ENCODE measurements around the gene SLC34A1.

SLC34A1 gene

DNA sequence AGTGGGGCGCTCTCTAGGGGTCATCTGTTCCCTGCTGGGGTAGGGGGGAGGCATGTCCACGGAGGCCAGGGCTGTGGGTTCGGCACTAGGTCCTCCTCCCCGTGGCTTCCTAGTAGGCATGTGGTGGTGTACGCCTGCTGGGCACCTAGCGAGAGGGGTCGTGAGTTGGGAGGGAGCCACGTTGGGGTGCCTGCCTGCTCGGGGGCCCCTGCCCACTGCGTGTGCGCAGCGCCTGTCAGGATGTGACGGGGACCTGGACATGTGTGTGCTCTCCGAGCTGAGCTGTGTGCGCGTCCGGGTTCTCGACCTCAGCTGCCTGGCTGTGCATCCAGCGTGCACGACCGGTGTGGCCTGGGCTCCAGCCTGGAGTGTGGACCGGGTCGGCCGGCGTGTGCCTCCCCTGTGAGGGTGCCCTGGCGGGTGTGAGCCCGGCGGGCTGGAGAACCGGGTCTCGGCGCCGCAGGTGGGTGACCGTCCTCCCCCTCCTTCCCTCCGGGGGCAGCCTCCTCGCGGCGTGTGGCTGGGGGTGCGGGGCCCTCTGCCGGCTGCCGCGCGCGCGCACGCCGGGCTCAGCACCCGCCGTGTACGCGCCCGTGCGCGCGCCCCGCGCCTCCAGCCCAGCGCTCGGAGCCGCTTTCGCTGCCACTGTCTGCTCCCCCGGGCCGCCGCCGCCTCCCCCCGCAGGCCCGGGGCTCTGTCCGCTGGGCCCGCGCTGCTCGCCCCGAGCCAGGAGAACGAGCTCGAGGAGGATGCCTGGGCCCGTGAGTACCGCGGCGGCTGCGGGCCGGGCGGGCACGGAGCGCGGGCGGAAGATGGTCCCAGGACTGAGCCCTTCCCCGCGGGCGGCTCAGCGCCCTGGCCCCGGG lies 62.2 kb downstream of the SLC34A1 start, which contains the start of gene PRR7:
PRR7 (plus strand) TSS at position 615 of the 866 bp plus-strand sequence. CDS start 8,254 bp downstream, outside the sequence.
- H3K27ac ChIP-seq (ENCODE audit: poor library complexity, severe bottlenecking) = peak within 1 kb of the TSS; percentile 83
- H3K9me3 ChIP-seq (ENCODE audit: severe bottlenecking) = no peaks in the 10 kb centered on the region
- TF ChIP-seq, protein P1, sequence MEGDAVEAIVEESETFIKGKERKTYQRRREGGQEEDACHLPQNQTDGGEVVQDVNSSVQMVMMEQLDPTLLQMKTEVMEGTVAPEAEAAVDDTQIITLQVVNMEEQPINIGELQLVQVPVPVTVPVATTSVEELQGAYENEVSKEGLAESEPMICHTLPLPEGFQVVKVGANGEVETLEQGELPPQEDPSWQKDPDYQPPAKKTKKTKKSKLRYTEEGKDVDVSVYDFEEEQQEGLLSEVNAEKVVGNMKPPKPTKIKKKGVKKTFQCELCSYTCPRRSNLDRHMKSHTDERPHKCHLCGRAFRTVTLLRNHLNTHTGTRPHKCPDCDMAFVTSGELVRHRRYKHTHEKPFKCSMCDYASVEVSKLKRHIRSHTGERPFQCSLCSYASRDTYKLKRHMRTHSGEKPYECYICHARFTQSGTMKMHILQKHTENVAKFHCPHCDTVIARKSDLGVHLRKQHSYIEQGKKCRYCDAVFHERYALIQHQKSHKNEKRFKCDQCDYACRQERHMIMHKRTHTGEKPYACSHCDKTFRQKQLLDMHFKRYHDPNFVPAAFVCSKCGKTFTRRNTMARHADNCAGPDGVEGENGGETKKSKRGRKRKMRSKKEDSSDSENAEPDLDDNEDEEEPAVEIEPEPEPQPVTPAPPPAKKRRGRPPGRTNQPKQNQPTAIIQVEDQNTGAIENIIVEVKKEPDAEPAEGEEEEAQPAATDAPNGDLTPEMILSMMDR (IDR thresholded peaks at IDR 0.05; ENCODE audit: poor library complexity, severe bottlenecking) = no peak
- DNase-seq (ENCODE audit: low spot score) (peak; percentile 77), ATAC-seq (ENCODE audit: low read depth) (peak; percentile 13)
- H3K4me1 ChIP-seq (ENCODE audit: insufficient read depth, poor library complexity, severe bottlenecking) = peaks cover 9% of the 10 kb centered on the region
- H3K4me3 ChIP-seq (ENCODE audit: severe bottlenecking) = peak within 1 kb of the TSS; percentile 55
- no peaks in the 10 kb centered on the region for H3K36me3 ChIP-seq (ENCODE audit: low read depth)
- H3K27me3 ChIP-seq (ENCODE audit: insufficient read depth, poor library complexity, severe bottlenecking) = no peaks in the 10 kb centered on the region

- Histone ChIP-seq H3K27me3 (ENCODE audit: insufficient read depth, poor library complexity, severe bottlenecking) (no peaks in the 10 kb centered on the region), H3K4me3 (ENCODE audit: severe bottlenecking) (peak overlapping the region; percentile 55), H3K9me3 (ENCODE audit: severe bottlenecking) (no peaks in the 10 kb centered on the region), H3K27ac (ENCODE audit: poor library complexity, severe bottlenecking) (peak overlapping the region; percentile 83), H3K4me1 (ENCODE audit: insufficient read depth, poor library complexity, severe bottlenecking) (peaks cover 9% of the 10 kb centered on the region), H3K36me3 (ENCODE audit: low read depth) (no peaks in the 10 kb centered on the region)
- ATAC-seq (ENCODE audit: low read depth) (peak; percentile 1; the same call in 1 of the 3 replicates), DNase-seq (ENCODE audit: low spot score) (no peak)
- TF ChIP-seq, protein P1 (IDR thresholded peaks at IDR 0.05; ENCODE audit: poor library complexity, severe bottlenecking) = no peak
Observed at GRCh38 chr5:177447066-177447610, 62.9 kb downstream of the SLC34A1 start.

DNA sequence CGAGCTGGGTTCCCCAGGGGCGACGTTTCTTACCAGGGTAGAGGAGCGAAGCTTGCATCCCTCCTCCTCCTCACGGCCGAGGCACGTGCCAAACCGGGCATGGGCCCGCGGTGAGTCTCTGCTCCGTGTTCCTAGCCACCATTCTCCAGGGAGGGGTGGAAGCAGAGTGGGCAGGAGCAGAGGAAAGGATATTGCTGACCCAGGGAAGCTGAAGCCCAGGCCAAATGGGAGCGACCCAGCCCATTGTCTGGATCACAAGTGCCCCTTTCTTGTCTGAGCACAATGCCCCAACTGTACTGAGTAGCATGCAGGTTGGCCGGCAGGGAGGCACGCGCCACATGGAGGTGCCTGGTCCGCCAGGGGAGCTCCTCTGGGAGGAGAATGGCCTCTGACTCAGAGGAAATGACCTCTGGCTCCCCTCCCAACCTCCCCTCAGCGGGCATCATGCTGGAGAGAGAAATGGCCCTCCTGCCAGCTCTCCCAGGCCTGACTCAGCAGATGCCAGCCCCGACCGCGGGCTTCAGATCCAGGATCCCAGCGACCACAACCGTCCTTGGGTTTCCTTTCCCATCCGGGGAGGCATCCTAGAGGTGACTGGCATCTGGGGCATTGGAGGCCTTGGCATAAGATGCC lies 63.5 kb downstream of the SLC34A1 start:
- H3K4me1 ChIP-seq (ENCODE audit: insufficient read depth, poor library complexity, severe bottlenecking) = peaks cover 9% of the 10 kb centered on the region
- ATAC-seq (ENCODE audit: low read depth) (peak; percentile 65), DNase-seq (ENCODE audit: low spot score) (peak; percentile 96)
- H3K27ac ChIP-seq (ENCODE audit: poor library complexity, severe bottlenecking) = peak overlapping the region; percentile 83
- peak overlapping the region; percentile 55 for H3K4me3 ChIP-seq (ENCODE audit: severe bottlenecking)
- no peaks in the 10 kb centered on the region for H3K9me3 ChIP-seq (ENCODE audit: severe bottlenecking)
- TF ChIP-seq, protein P1 (IDR thresholded peaks at IDR 0.05; ENCODE audit: poor library complexity, severe bottlenecking) = no peak
- H3K36me3 ChIP-seq (ENCODE audit: low read depth) = no peaks in the 10 kb centered on the region
- no peaks in the 10 kb centered on the region for H3K27me3 ChIP-seq (ENCODE audit: insufficient read depth, poor library complexity, severe bottlenecking)
